Breast epithelium (tissue), 3 donors: ENCODE results near the gene LHFPL3.

Source experiments
- CTCF ChIP-seq, 3 donors: fragments of 450-650 bp; IDR thresholded peaks; one replicate each; pipeline ENCODE4 v1.5.1; 2016 to 2017; ENCODE audit warnings: antibody characterized with exemption in 3 of 3, mild to moderate bottlenecking in 3 of 3, moderate library complexity in 3 of 3
- POLR2A ChIP-seq: fragments of 450-650 bp; IDR thresholded peaks from one replicate; pipeline ENCODE4 v1.6.1; 2016; ENCODE audit warnings: antibody characterized with exemption, mild to moderate bottlenecking, moderate library complexity
- POLR2AphosphoS5 ChIP-seq, 3 donors: sonication (generic); formaldehyde crosslinking; IDR thresholded peaks; one replicate each; pipeline ENCODE4 v1.6.1; 2017; ENCODE audit warnings: antibody characterized with exemption in 3 of 3

GRCh38 chr7:104846731-104847130, 518.3 kb downstream of the LHFPL3 start:
- TF ChIP-seq POLR2A: no peak
- no peak for TF ChIP-seq CTCF (IDR thresholded peaks at IDR 0.05)
- no peak for TF ChIP-seq POLR2AphosphoS5 (IDR thresholded peaks at IDR 0.05)
